HG03342 (cell line): ENCODE results near the gene LDLRAD4.
A peak's percentile ranks its signal among the peaks of the same experiment; 100 is the strongest.
"Not testable (repeated sequence)": the region's sequence is repeated elsewhere in the genome, so short reads cannot be mapped to it uniquely, and the experiment has no call there.

Experiments used
- ATAC-seq: cut with Tn5 transposase; IDR thresholded peaks from one replicate; pipeline ENCODE4 v1.9.1; 2021; ENCODE audit warnings: mild to moderate bottlenecking, moderate library complexity; ENCODE audit not compliant: unreplicated experiment

The LDLRAD4 gene

DNA sequence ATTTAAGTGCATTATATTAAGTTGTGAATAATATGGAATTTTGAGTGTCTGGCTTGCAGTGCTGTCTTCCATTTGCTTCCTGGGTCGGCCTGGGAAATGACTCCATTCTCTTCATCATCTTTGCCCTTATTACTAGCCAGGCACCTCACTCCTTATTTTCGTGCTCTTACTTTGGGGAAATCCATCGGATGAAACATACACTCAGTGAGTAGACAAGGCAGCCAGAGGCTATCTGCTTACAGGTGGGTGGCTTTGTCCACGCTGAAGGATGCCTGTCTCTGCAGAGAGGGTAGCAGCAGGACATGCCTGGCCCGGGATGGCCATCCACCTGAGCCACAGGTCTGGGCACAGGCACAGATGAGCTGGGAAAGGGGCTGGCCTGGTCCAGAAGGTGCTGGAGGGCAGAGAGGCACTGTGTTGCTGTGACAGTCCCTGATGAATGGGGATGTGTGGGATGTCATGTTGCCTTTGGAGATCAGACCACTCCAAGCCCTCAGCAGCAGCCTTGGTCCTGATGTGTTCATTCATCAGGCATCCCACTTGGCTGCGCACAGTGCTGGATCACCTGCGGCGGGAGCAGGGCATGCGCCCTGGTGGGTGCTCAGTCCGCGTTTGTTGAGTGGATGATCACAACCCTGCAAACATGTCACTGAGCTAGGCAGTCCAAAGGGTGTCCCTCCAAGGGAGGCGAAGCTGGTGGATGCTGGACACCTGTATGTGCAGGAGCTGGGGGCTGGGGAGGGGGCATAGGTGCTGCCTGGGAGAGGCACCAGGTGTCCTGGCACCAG lies 236.0 kb downstream of the LDLRAD4 start:
- no peak for ATAC-seq

DNA sequence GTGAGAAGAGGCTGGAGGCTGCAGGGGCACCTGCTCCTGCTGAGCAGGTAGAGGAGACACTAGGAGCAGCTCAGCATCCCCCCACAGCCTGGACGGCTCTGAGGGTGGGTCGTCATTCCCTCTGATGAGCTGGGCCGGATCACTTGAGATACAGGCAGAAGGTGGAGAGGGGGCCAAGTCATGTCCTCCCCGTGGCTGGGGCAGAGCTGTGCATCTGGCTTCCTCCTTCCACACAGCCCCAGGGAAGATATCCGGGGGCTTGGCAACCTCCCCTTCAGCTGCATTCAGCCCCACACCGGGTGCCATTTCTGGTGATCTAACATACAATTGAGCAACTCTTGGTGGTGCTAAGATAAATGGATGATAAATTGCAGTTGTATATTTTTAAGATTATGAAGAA lies 236.9 kb downstream of the LDLRAD4 start:
- ATAC-seq = no peak

DNA sequence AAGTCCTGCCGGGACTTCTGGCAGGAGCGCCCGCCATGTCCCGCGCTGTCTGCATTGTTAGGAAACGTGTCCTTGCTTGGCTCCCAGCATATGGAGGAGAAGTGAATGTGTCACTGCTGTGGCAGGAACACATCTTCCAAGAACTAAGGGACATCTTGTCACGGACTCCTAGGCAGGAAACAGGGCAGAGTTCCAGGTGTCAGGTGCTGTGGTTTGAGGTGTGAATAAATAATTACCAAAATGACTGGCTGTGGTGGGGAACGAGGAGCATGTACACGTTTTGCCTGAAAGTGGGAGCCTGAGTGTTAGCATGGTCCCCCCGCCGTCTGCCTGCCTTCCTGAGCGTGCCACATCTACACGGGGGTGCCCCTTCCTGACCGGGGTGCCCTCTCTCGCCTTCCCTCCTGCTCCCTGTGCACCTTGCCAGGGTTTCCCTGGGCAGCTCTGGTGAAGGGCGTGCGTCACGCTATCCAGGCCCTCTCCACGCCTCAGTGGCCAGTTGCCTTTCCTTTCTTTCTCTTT lies 237.5 kb downstream of the LDLRAD4 start:
- peak; percentile 69 for ATAC-seq

DNA sequence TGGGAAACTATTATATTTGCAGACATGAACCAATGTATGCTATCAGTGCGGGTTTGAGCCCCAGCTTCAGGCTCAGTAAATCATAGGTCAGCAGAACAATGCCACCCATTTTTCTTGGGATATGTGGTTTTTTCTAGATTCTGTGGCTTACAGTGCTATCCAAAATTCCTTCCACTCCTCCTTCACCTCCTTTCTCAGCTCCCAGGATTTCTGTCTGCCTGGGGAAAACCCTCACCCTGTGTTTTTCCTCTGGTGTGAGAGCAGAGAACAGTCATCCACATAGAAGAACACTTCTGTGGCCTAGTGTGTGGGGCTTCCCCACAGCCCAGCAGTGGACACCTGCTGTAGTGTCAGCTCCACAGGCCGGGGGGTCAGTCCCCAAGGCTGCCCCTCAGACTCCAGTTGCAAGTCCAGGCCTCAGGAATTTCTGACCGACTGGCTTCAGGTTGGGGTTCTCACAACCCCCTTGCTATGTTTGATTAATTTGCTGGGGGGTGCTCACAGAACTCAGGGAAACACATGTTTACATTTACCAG lies 238.2 kb downstream of the LDLRAD4 start:
- ATAC-seq = no peak

DNA sequence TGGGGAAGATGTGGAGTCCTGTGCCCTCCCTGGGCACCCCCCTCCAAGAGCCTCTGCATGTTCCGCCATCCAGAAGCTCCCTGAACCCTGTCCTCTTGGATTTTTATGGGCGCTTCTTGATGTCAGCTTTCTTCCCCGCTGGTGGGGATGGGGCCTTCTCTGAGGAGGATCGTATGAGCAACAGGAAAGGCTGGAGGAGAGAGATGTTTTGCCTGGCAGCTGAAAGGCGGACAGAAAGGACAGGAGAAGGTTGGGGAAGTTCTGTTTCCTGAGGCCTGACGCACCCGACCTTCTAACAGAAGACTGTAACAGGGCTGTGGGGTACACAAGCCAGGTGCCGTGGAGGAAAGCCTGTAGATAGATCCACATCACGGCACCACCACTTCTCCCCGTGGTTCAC lies 238.8 kb downstream of the LDLRAD4 start:
- no peak for ATAC-seq

DNA sequence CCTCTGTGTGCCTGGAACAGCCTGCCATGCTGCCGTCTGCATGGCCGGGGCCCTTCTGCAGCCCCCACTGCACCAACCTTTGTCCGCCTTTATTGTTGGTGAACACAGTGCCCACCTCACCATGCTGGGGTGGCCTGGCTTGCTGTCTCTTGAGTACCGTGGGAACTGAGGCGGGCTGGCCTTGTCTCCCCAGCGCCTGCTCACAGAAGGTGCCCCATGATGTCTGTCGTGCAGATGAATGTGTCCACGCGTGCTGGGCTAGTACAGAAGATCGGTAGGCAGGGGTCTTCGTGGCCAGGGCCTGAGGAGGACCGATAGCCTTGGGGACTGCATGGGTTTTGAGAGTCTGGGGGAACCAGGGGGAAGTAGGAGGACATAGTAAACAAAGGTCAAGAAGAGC lies 242.4 kb downstream of the LDLRAD4 start:
- ATAC-seq = no peak

DNA sequence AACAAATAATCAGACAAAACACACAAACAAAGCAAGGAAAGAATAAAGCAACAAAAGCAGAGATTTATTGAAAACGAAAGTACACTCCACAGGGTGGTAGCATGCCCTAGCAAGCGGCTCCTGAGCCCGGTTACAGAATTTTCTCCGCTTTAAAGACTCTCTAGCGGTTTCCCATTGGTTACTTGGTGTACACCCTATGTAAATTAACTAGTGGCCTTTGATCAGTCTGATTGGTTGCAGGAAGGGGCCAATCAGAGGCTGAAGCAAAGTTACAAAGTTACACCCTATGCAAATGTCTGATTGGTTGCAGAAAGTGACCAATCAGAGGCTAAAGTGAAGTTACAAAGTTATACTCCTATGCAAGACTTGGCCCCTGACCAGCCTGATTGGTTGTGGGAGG lies 242.9 kb downstream of the LDLRAD4 start:
- no peak for ATAC-seq

DNA sequence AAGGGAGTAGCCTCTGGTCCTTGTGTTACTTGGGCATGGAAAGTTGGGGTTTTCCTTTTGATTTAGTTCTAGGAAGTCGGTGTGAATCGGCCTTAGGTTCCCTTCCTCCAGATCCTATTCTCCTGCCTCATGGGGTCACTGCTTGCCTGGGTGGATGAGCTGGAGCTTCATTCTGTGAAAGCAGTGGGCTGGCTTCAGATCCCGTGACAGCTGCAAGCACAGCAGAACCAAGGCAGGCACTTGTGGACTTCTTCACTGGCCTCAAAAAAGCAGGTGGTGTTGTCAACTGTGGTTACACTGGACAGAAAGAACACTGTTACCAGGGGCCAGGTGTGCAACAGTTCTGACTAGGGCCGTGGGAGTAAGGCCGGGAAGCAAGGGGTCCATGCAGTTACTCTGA lies 243.4 kb downstream of the LDLRAD4 start:
- ATAC-seq = no peak

DNA sequence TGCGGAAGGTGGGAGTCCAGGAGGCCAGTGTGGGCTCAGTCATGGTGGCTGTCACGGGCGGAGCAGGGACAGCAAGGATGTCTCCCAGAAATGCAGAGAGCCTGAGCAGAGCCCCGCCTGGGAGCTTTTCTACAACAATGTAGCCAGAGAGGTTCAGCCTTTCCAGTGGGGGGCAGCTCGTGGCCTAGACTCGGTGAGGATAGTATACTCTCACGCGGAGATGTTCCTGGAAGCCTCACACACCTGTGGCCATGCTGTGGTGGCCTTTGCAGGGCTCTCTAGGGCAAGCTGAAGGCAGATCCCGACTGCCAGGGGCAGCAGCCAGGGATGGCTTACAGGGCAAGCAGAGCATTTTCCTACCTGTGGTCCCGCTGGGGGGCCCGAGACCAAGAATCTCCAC lies 244.1 kb downstream of the LDLRAD4 start:
- ATAC-seq = no peak

DNA sequence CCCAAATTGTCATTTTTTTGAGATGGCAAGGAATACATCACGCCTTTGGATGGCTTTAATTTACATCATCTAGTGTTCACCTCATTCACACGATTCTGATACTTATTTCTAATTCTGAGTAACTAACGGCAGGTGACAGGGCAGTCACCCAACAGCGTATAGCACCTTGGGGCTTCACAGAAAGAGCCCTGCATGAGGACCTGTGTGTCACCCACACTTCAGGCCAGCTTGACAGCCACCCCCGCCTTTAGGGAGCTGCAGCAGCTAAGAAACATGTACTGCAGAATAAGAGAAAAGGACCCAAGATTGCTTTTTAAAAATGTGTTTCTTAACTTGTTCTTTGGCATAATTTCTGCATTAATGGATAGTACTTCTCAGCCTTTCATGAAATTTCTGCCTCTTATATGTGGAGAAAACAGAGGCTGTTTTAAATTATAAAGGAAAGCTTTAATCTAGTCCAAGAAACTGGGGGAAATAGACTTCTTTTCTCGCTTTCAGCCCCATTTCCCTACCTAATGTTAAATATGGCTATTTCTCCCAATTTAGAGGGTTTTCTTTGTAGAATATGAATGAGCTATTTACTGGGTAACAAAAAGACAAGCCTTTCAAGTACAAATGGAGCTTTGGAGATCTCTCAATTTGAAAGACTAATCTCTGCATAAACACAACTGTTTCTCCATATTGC lies 245.1 kb downstream of the LDLRAD4 start:
- ATAC-seq = no peak

DNA sequence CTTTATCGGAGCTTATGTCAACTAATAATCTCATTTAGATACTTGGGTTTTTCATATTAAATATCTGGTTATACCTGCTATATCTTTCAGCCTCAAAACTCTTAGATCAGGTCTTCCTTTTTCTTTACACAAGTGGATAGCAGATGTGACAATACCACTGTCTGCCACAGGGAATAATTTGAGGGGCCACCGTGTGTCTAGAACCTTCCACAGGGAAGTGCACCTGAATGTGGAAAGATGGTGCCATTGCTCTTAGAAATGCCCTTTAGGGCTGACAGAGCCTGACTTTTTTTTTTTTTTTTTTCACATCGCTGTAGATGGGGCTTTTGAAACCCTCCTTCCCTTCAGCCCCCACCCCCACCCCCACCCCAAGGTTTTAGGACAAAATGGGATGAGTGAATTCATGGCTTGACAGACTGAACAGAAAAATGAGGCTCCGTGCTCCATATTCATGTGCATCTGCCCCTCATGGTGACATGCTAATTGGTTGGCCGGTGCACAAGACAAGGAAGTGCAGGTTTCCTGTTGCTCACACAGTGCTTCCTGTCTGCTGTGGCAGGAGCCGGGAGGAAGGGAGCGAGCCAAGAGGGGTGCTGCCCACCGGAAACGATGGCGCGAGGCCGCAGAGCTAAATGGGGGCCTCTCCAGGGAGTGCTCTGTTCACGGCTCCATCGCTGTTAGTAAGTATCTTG lies 246.0 kb downstream of the LDLRAD4 start:
- peak; percentile 90 for ATAC-seq

DNA sequence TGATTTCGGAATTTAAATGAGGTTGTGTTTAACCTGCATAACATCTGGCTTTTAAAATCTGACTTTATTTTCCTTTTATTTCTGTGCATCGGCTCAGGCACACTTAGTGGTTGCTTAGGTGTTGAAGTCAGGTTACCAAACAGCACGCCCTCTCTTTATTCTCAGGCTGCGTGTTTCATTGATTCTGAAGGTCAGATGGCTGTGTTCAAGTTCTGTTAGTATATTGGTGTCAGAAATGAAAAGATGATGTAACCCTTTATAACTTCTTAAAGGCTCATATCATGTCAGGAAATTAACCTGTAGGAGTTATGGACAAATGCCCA lies 246.5 kb downstream of the LDLRAD4 start:
- ATAC-seq = peak; percentile 30

DNA sequence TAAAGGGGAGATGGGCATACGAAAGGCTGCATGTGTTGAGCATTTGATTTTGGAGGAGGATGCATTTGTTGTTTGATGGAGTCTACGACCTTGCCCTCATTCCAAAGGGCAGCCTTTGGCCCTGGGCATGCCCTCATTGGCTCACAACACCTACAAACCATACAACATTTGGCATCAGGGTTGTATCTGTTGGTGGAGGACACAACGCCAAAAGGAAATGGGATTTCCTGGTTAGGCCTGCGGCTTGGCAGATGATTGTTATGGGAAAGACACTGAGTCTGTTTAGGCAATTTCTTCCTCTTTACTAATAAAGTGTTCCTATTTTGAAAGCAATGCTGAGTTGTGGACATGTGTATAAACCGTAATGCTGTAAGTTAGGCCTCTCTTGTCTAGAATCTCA lies 246.9 kb downstream of the LDLRAD4 start:
- ATAC-seq = peak; percentile 5

DNA sequence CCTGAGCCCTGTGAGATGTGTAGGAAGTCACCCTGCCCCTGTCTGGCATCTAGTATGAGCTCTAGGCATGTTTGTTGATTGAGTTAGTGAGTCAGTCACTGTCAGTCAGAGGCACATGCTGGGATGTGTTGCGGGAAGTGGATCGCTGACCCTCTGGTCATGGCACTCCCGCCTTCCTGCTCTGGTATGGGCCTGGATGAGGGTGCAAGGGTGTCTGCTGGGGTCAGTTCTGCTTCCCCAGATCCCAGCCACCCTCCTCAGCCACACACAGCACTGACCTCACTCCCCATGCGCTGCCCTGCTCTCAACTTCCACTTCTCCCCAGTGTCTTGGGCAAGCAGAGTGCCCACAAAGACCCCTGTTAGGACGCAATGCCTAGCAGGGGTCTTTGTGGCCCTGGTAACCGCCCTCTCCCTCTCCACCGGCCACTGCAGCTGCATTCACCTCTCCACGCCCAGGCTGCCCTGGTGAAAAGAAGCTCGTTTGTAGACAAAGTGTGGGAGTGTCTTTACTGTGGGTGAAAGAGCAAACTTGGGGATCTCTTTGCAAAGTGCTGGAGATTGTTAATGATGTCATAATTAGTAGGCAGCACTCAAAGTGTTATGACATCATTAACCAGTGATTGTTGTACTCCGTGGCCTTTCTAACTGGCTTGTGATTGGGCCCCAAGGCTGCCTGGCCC lies 252.1 kb downstream of the LDLRAD4 start:
- no peak for ATAC-seq

DNA sequence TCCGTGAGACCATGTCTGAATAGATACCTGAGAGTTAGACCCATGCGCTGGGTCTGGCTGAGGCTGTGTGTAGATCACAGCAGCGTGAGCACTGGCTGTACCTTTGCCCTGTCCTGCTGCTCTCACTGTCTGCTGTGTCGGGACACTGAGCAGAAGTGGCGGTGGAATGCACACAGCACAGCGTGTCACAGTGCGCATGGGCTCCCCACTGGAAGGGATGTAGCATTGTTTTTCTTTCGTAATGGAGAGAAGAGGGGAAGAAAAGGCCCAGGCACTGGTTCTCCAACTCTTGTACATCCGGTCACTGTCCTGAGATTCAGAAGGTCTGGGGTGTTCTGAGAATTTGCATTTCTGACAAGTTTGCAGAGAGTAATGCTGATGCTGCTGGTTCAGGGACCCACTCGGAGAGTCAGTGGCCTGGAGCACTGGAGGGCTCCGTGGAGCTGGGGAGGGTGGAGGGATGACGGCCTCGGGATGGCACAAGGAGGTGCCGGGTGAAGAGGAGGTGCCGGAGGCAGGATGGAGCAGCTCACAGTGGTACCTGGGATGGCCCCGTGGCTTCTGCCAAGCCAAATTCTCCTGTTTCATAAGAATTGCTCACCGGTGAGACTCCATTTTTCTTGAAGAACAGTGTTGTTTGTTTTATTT lies 252.8 kb downstream of the LDLRAD4 start:
- ATAC-seq = no peak

DNA sequence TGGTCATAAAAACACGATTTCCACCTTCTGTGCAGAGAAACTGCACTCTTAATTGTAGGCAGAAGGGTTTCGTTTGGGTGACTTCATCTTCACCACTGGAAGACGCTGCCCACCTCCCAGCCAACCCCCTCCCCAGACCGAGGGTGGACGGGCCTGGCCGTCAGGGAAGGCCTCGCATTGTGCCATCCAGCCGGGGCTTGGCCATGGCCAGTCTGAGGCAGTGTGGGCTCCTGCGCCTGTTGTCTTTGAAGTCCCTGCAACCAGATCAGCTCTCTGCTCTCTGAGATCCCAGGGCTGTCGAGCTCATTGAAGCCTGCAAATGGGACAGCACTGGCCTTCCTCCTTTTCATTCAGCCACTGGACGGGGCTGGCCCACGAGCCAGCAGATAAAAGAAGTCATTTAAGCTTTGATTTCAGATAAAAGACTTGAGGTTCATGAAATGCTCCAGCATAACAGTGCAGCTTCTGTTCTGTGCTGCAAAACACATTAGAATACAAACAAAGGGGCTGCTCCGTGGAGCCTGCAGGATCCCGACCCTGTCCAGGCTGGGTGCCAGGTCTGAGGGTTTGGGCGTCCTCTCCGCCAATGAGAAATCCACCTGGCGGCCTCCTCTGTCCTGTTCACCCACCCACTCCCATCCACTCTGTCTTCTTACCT lies 253.5 kb downstream of the LDLRAD4 start:
- ATAC-seq = no peak

DNA sequence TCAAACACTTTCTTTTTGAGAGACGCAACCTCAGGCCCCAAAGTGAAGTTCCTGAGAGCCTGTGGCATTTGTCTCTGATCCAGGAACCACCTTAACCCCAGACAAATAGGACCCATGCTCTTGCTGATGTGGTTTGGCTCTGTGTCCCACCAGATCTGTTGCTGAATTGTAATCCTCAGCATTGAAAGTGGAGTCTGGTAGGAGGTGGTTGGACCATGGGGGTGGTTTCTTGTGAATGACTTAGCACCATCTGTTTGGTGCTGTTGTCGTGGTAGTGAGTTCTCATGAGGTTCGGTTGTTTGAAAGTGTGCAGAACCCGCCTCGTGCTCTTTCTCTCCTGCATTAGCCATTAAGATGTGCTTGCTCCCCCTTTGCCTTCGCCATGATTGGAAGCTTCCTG lies 255.2 kb downstream of the LDLRAD4 start:
- no peak for ATAC-seq

DNA sequence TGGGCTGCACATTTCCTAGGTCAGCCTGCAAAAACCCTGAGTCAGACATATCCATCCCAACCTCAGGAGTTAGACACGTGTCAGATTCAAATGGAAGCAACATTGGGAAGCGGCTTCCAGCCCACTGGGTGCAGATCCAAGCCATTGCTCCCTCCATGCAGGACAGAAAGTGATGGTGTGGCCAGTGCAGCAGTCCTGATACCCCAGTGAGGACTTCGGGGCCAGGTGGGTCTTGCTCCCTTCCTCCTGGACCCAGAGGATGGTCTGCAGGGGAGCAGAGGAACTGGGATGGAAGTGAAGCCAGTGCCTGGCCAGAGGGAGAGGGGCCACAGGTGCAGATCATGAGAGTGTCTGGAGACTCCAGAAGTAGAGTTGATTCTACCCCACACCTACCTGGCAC lies 255.8 kb downstream of the LDLRAD4 start:
- no peak for ATAC-seq

DNA sequence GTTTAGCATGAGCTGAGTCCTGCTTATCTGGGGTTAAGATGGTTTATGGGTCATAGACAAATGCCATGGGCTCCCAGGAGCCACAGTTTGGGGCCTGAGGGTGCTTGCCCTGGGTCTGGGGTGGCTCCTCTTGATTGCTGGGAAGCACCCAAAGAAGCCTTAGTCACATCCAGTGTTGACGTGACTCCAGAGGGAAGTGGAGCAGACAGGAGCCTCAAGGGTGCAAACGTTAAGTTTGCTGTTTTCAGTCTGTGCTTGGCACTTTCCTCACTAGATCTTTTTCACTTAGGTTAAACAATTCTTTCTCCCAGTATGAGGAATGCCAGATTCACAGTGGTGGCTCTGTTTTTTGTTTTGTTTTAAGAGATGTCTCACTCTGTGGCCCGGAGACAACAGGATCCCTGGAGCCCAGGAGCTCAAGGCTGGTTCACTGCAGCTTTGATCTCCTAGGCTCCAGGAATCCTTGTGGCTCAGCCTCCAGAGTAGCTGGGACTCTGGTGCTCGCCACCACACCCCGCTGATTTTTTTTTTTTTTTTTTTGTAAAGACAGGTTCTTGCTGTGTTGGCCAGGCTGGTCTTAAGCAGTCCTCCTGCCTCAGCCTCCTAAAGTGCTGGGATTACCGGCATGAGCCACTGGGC lies 256.5 kb downstream of the LDLRAD4 start:
- no peak for ATAC-seq

DNA sequence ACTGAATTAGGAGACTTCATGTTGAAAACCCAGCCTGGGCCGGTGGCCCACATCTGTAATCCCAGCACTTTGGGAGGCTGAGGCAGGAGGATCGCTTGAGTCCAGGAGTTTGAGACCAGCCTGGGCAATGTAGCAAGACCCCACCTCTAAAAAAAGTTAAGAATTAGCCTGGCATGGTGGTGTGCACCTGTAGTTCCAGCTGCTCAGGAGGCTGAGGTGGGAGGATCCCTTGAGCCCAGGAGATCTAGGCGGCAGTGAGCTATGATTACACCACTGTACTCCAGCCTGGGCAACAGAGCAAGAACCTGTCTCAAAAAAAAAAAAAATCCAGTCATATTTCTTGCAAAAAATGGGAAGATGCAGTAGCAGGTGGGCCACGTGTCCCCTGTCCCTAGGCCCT lies 257.8 kb downstream of the LDLRAD4 start:
- ATAC-seq = not testable (repeated sequence)
